HG03139 (cell line): ENCODE measurements around the gene E2F1.
"Not testable (repeated sequence)": the region's sequence is repeated elsewhere in the genome, so short reads cannot be mapped to it uniquely, and the experiment has no call there.

Experiments used
- ATAC-seq: cut with Tn5 transposase; IDR thresholded peaks from one replicate; pipeline ENCODE4 v1.9.1; 2021; ENCODE audit not compliant: unreplicated experiment

The E2F1 gene

DNA sequence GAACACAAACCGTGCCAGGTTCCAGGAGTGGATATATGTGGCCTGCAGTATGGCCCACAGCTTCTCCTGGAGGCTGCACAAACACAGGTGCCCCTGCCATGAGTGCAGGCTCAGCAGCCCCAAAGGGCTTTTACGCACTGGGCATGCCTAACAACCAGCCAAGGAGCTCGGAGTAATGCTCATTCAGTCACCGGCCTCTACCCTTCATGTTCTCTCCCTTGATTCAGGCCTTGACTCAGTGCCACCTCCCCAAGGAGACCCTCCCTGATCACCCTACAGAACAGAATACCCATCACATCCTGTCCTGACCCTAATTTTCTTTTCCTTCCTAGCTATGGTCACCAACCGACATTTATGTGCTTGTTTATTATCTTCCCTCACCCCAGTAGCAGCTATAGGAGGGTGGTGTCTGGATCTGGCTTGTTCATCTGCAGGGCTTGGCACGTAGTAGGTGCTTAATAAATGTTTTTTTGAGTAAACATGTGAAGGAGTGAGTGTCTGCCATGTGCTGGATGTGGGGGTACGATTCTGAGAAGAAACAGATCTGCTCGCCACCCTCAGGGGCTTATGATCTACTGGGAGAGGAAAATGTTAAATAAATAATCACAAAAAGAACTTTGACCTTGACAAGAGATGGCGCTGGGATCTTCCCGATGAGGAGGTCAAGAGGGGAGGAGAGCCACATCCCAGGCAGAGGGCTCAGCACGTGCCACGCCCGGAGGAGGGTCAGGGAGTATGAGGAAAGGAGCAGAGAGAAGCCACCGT is 24.7 kb upstream of the E2F1 start:
- no peak for ATAC-seq

DNA sequence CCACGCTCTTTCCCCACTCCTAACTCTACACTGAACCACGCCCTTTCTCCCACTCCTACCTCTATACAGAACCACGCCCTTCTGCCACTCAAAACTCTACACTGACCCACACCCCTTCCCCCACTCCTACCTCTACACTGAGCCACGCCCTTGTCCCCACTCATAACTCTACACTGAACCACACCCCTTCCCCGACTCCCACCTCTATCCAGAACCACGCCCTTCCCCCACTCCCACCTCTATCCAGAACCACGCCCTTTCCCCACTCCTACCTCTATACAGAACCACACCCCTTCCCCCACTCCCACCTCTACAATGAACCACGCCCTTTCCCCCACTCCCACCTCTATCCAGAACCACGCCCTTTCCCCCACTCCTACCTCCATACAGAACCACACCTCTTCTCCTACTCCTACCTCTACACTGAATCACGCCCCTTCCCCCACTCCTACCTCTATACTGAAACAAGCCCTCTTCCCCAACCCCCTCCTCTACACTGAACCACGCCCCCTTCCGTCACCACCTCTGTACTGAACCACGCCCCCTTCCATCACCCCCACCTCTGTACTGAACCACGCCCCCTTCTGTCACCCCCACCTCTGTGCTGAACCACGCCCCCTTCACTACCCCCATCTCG is 23.8 kb upstream of the E2F1 start:
- no peak for ATAC-seq

DNA sequence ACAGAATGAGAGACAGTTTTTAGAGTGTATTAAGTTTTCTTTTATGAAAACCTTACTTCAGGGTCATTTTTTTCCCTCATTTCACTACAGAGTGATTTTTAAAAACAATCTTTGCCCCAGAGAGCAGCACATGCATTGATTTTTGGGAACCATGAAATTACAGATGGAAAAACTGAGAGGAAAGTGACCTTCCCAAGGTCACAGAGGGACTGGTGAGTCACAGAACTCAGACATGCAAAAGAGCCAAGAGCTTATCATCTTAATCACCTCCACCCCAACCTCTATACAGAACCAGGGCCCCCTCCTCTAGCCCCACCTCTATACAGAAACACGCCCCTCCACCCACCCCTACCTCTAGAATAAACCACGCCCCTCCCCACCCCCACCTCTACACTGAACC is 23.2 kb upstream of the E2F1 start:
- no peak for ATAC-seq

- no peak for ATAC-seq
Measured at GRCh38 chr20:33707668-33708067, 21.5 kb upstream of the E2F1 start.

GRCh38 chr20:33704197-33704924 is 18.2 kb upstream of the E2F1 start:
- ATAC-seq, result no peak

DNA sequence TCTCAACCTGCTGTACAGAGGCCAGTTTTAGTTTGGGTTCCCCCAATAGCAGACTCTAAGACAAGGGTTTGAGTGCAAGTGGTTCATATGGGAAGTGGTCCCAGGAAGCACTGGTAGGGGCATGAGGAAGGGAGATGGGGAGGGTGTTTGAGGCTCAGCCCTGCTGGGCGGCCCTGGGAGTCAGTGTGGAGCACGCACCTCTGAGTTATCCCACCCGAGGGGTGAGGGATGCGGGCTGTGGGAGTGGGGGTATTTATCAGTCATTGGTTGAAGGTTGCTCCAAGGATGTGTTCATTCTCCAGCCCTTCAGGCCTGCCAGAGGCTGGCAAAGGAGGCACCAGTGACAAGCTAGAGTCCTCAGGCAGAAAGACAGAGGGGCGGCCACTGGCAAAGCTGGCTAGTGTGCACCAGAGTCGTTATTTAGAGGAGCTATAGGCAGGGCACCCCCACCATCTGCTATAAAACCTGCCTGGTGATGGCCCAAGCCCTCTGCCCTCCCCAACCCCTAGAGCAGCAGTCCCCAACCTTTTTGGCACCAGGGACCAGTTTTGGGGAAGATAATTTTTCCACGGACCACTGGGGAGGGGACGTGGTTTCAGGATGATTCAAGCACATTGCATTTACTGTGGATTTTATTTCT is 17.4 kb upstream of the E2F1 start:
- no peak for ATAC-seq

- no peak for ATAC-seq
Measured at GRCh38 chr20:33702861-33703260, 16.7 kb upstream of the E2F1 start.

DNA sequence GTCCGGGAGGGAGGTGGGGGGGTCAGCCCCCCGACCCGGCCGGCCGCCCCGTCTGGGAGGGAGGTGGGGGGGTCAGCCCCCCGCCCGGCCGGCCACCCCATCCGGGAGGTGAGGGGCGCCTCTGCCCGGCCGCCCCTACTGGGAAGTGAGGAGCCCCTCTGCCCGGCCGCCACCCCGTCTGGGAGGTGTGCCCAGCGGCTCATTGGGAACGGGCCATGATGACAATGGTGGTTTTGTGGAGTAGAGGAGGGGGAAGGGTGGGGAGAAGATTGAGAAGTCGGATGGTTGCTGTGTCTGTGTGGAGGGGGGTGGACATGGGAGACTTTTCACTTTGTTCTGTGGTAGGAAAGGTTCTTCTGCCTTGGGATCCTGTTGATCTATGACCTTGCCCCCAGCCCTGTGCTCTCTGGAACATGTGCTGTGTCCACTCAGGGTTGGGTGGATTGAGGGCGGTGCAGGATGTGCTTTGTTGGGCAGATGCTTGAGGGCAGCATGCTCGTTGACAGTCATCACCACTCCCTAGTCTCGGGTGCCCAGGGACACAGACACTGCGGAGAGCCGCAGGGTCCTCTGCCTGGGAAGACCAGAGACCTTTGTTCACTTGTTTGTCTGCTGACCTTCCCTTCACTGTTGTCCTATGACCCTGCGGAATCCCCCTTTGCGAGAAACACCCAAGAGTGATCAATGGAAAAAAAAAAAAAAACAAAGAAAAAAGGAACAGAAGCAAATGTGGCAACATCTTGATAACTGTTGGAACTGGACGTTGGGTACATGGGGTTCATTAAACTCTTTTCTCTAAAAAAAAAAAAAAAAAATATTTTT is 15.7 kb upstream of the E2F1 start:
- ATAC-seq, result no peak

DNA sequence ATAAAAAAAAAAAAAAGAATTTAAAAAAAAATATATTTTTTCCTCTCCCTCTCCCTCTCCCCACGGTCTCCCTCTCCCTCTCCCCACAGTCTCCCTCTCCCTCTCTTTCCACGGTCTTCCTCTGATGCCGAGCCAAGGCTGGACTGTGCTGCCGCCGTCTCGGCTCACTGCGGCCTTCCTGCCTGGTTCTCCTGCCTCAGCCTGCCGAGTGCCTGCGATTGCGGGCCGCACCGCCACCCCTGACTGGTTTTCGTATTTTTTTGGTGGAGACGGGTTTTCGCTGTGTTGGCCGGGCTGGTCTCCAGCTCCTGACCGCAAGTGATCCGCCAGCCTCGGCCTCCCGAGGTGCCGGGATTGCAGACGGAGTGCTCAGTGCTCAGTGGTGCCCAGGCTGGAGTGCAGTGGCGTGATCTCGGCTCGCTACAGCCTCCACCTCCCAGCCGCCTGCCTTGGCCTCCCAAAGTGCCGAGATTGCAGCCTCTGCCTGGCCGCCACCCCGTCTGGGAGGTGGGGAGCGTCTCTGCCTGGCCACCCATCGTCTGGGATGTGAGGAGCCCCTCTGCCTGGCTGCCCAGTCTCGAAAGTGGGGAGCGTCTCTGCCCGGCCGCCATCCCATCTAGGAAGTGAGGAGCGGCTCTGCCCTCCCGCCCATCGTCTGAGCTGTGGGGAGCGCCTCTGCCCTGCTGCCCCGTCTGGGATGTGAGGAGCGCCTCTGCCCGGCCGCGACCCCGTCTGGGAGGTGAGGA is 14.7 kb upstream of the E2F1 start:
- ATAC-seq, result not testable (repeated sequence)

DNA sequence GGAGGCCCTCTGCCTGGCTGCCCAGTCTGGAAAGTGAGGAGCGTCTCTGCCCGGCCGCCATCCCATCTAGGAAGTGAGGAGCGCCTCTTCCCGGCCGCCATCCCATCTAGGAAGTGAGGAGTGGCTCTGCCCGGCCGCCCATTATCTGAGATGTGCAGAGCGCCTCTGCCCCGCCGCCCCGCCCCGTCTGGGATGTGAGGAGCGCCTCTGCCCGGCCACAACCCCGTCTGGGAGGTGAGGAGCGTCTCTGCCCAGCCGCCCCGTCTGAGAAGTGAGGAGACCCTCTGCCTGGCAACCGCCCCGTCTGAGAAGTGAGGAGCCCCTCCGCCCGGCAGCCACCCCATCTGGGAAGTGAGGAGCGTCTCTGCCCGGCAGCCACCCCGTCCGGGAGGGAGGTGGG is 12.8 kb upstream of the E2F1 start:
- not testable (repeated sequence) for ATAC-seq

GRCh38 chr20:33697129-33697528 is 10.9 kb upstream of the E2F1 start:
- ATAC-seq, result no peak

DNA sequence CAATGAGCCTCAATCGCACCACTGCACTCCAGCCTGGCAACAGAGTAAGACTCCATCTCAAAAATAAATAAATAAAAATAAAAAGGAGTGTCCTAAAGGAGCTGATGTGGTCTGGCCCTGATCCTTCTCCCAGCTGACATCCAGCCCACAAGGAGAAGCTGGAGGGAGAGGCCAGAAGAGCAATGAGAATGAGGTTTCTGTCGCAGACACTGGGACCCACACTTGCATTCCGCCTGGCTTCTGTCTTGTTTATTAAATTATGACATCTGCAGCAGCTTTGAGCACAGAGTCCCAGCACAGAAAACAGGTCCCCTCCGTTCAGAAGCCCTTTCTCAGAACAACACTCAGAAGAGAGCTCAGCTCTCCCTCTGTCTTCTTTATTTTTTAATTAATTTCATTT is 10.3 kb upstream of the E2F1 start:
- no peak for ATAC-seq

GRCh38 chr20:33694639-33695012 is 8.4 kb upstream of the E2F1 start:
- no peak for ATAC-seq

DNA sequence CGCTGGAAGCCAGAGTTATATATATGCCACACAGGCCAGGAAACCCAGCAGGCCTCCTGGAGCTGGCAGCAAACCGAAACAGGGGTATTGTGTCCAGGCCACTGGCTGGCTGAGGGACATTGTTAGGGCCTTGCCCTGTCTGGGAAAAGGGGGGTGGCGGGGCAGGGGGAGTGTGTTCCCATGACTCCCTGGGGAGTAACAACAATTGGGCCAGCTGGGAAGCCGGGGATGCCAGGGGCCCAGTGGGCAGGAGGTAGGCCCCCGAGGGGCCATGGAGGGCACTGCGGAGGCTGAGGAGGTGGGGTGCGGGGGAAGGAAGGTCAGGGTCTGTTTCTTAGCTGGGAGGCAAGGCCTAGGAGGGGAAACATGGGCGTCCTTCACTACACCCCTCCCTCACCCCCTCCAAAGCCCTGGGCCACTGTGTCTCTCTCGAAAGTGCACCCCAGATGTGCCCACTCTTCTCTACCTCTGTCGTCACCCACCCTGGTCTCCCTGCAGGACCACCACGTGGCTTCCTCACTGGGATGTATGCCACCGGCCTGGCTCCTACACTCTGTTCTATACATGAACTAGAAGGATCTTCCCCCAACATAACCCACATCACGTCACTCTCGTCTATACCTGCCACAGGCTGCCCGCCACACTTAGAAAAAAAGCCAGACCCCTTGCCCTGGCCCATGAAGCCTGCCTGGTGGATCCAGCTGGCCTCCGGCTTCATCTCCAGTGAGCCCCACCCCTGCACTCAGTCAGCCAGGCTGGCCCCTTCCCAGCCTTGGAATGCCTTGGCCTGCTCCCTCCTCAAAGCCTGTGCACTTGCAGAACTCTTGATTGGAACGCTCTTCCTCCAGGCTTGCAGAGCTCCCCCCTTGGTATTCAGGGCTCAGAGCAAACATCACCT is 7.8 kb upstream of the E2F1 start:
- no peak for ATAC-seq

DNA sequence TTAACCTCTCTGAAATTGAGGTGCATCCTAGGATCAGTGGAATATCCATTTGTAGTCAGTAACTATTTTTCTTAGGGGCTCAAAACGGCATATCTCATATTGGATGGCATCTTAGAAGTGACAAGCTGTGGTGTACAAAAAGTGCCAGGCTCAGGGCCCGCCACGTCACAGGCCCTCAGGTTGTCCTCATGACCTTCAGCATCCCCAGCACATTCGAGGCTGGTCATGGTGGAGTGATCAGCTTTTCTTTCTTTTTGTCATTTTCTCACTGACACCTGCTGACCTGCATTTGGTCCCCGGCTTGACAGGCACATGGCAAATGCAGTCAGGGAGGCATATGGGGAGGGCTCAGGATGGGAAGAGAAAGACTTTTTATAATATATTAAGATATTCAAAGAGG is 7.1 kb upstream of the E2F1 start:
- no peak for ATAC-seq

DNA sequence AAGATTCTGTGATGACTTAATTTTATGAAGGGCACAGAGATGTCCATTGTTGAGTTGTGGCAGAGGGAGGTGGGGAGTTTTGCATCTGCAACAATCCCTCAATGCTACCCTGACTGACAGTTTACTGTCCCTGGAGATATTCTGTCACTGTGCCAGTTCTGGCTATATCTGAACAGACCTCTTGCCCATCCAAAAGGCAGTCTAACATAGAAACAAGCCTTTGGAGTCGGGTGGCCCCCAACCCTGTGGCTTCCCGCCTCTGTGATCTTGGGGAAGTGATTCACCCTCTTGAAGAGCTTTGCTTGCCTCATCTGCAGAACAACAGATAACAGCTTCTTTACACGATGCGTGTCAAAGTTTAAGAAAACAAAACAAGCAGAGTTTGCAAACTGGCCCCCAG is 3.8 kb upstream of the E2F1 start:
- ATAC-seq, result no peak

DNA sequence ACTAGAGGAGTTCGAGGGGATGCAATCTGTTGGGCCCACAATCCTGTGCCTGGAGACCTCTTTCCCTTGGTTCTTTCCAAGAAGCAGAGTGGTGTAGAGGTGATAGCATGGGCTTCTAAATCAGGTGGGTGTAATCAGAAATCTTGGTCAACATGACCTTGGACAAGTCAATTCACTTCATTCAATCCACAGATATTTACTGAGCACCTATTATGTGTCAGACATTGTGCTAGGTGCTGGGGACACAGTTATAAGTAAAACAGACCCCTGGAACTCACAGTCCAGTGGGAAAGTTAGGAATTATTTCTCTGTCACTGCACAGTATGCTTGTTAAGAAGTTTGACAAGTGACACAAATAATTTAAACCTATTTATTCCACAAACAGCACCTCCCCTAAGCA is 3.3 kb upstream of the E2F1 start:
- no peak for ATAC-seq

DNA sequence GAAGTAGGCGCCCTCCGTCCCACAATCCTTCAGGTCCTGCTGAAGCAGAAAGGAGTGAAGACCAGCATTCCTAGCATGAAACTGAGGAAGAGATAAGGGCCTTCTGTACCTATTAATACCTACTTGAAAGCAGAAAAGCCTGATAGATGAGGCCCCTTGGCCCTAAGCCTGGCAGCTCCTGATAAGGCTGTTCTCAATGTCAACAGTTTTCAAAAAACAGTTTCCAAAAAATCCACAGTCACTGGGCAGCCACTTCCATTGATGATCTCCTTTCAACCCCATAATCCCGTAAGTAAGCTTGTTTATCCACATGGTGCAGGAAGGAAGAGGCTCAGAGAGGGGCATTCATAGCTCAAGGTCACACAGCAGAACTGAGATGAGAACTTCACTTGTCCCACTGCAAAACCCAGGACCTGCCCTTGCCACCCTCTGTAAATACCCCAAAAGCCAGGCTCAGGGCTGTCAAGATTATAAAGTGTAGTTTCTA is 2.8 kb upstream of the E2F1 start:
- no peak for ATAC-seq
